Measurements from ENCODE around the gene PPWD1.
"Not testable (repeated sequence)": the region's sequence is repeated elsewhere in the genome, so short reads cannot be mapped to it uniquely, and the experiment has no call there.

The PPWD1 gene

GRCh38 chr5:65562731-65563701, at the start of gene PPWD1, which contains the start of gene CENPK:
TSS of gene PPWD1 (plus strand) at chr5:65563296. CDS start at chr5:65563311, 15 bp downstream.
TSS of gene CENPK (minus strand) at chr5:65563168. CDS start at chr5:65554907, 8,261 bp downstream.
- peak; percentile 98 for DNase-seq

DNA sequence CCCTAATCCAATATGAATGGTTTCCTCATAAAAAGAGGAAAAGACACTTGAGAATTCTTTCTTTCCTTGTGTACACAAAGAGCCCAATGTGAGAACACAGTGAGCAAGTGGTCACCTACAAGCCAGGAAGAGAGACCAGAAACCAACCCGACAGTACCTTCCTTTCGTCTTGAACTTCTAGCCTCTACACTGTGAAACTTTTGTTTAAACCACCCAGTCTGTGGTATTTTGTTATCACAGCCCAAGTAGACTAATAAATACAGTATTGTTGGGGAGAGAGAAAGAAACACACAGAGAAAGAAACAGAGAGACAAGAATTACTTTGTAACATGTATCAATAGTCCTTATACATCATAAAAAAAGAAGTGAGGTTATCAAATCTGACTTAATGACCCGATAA, 37.4 kb upstream of the PPWD1 start:
- DNase-seq: no peak

GRCh38 chr5:65530904-65531303, 32.2 kb upstream of the PPWD1 start:
- DNase-seq: no peak

DNA sequence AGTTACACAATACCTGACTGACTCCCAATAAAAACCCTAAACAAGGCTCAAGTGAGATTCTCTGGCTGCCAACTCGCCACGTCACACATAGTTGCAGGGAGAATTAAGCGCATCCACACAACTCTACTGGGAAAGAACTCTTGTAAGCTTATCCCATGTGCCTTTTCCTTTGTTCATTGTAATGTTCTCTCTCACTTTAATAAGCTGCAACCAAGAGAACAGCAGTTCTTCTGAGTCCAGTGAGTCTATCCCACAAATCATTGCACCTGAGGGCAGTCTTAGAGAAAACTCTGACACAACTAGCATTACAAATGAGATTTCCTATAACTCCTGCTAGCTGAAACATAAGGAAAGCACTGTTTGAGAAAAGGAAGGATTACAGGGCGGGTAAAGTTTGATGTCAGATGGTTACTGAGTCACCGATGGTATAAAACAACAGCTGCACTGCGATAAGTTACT, 27.5 kb upstream of the PPWD1 start:
- DNase-seq: no peak

DNA sequence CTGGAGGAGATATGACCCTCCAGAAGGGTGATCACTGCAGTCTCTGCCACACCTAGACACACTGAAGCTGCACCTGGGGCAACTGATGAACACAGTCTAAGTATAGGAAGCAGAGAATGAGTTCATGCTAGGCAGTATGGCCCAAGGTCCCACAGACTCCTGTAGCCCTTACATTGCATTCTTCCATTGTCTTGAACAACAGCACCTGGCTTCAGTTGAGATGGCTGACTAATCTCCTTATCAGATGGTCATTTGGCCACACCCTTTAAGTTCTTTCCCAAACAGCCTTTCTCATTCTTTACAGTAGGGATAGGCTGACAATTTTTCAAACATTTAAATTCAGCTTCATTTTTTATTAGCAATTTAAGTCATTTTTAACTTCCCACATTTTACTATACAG, 23.3 kb upstream of the PPWD1 start:
- no peak for DNase-seq

- DNase-seq: no peak
Observed at GRCh38 chr5:65544473-65544872, 18.6 kb upstream of the PPWD1 start.

DNA sequence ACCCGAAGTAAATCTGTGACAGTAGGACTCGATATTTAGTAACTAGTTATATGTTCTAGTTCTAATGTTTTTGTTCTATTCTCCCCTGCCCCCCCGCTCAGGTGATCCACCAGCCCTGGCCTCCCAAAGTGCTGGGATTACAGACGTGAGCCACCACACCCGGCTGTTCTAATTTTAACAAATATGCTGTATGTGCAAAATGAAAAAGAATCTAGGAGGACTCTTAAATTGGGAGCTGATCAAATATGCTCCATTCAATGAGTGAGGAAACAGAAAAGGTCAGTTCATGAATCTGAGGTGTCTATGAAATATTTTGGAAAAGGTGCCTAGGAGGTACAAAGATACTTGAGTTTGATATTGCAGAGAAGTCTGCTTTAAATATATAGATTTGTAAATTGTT, 17.0 kb upstream of the PPWD1 start:
- DNase-seq: no peak

- DNase-seq: peak; percentile 84
Observed at GRCh38 chr5:65548281-65548680, 14.8 kb upstream of the PPWD1 start.

GRCh38 chr5:65553941-65554340, 9.2 kb upstream of the PPWD1 start:
- no peak for DNase-seq

DNA sequence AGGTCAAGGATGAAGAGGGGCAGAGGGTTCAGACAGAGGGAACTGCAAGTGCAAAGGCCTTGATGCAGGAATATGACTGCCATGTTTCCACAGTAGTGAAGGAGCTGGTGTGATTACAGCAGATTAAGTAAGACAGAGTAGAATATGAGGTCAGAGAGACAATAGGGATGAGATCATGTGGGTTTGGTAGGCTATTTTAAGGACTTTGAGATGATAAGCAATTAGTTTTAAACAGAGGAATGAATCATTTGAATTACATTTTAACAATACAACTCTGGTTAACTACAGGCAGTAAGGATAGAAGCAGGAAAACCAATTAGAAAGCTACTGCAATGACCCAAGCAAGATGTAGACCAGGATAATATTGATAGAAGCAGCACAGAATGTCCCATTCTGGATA, 7.8 kb upstream of the PPWD1 start:
- no peak for DNase-seq

DNA sequence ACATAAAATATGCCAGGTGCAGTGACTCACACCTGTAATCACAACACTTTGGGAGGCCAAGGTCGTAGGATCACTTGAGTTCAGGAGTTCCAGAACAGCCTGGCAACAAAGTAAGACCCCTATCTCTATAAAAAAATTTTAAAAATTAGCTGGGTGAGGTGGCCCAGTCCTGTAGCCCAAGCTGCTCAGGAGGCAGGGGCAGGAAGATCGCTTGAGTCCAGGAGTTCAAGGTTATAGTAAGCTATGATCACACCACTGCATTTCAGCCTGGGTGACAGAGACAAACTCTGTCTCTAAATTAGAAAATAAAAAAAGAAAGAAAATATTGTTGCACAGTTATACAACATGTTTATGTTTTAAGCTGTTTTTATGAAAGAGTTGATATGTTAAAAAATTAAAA, 6.9 kb upstream of the PPWD1 start:
- no peak for DNase-seq

- no peak for DNase-seq
Observed at GRCh38 chr5:65556718-65557117, 6.4 kb upstream of the PPWD1 start.

GRCh38 chr5:65563777-65564176, 681 bp downstream of the PPWD1 start:
- no peak for DNase-seq

DNA sequence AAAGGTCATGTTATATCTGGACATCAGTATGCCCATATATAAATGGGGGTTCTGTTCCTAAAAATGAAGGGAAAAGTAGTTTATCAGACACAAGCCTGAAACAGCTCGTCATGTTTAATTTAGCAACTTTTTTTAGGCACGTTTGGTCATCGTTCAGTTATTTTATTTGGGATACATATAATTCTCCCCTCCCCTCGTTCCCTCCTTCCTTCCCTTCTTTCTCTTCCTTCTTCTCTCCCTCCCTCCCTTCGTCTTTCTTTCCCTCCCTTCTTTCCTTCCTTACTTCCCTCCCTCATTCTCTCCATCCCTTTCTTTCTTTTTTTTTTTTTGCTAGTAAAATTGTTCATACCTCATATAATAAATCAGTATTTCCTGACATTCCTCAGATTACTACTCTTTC, 3.4 kb downstream of the PPWD1 start:
- no peak for DNase-seq

- no peak for DNase-seq
Observed at GRCh38 chr5:65570598-65571226, 7.6 kb downstream of the PPWD1 start.

- no peak for DNase-seq
Observed at GRCh38 chr5:65577141-65577540, 14.0 kb downstream of the PPWD1 start.

- no peak for DNase-seq
Observed at GRCh38 chr5:65588694-65589093, 25.6 kb downstream of the PPWD1 start.

GRCh38 chr5:65601761-65602160, 38.7 kb downstream of the PPWD1 start:
- not testable (repeated sequence) for DNase-seq

- no peak for DNase-seq
Observed at GRCh38 chr5:65611524-65611923, 48.4 kb downstream of the PPWD1 start.

DNA sequence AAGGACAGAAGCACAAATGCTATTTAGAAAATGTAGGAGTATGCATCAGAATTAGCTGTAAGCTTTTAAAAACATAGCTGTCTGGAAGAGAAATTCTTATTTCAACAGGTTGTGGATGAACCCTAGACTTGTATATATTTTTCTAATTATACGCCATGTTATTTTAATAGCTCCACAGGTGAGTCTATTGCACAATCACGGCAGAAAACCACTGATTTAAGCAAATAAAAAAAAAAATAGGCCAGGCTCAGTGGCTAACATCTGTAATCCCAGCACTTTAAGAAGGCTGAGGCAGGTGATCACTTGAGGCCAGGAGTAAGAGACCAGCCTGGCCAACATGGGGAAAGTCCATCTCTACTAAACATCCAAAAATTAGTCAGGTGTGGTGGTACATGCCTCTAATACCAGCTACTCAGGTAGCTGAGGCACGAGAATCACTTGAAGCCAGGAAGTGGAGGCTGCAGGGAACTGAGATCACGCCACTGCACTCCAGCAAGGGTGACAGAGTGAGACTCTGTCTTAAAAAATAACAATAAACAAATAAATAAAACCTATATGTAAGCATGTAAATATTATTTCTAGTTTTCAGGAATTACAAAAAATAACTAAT, 49.3 kb downstream of the PPWD1 start:
- no peak for DNase-seq

- DNase-seq: no peak
Observed at GRCh38 chr5:65620021-65620420, 56.9 kb downstream of the PPWD1 start.

- not testable (repeated sequence) for DNase-seq
Observed at GRCh38 chr5:65621961-65622360, 58.9 kb downstream of the PPWD1 start.

GRCh38 chr5:65623482-65623881, 60.4 kb downstream of the PPWD1 start:
- no peak for DNase-seq

Measured in activated CD4-positive, alpha-beta T cell treated with anti-CD3 and anti-CD28 coated beads, Interleukin-10, Interleukin-2, amounts not matched to agents 100 ng/mL and 50 ng/mL, durations not matched to agents 16 hours and 8 hours (primary cell).